Stimulated activated naive B cell treated with anti-CD40 and anti-IgM and Interleukin-4, amounts not matched to agents 10 μg/mL and 1 μg/mL and 100 μg/mL, for 72 hours (primary cell): Measurements from ENCODE around the gene TFF3.
A peak's percentile ranks its signal among the peaks of the same experiment; 100 is the strongest.

ENCODE experiments used
- ATAC-seq, 2 donors: fragments of 150-1000 bp; cut with Tn5 transposase; replicated peaks; 2 replicates each; pipeline ENCODE4 v1.10.0; 2021; ENCODE audit warnings: moderate library complexity in 1 of 2
- DNase-seq: peaks from one replicate; pipeline ENCODE4 v3.0.0; 2021
- H3K27ac Mint-ChIP-seq: one replicate; pipeline ENCODE4 v1.8.0; 2022; ENCODE audit warnings: mild to moderate bottlenecking, mixed read lengths
- H3K27me3 Mint-ChIP-seq, 2 donors: one replicate each; pipeline ENCODE4 v1.8.0; 2022; ENCODE audit warnings: mixed read lengths in 2 of 2
- H3K36me3 Mint-ChIP-seq, 2 donors: one replicate each; pipeline ENCODE4 v1.8.0; 2022; ENCODE audit warnings: mixed read lengths in 2 of 2, mild to moderate bottlenecking in 1 of 2
- H3K4me1 Mint-ChIP-seq, 2 donors: one replicate each; pipeline ENCODE4 v1.8.0; 2022; ENCODE audit warnings: mixed read lengths in 2 of 2, mild to moderate bottlenecking in 1 of 2
- H3K4me3 Mint-ChIP-seq, 2 donors: one replicate each; pipeline ENCODE4 v1.8.0; 2022; ENCODE audit warnings: mild to moderate bottlenecking in 2 of 2, mixed read lengths in 2 of 2, moderate library complexity in 1 of 2
- H3K9me3 Mint-ChIP-seq, 2 donors: one replicate each; pipeline ENCODE4 v1.8.0; 2022; ENCODE audit warnings: mixed read lengths in 2 of 2, mild to moderate bottlenecking in 1 of 2

TFF3 gene

GRCh38 chr21:42341776-42342542 lies 26.8 kb upstream of the TFF3 start:
- H3K36me3 Mint-ChIP-seq: no peaks in the 10 kb centered on the region
- no peak for DNase-seq
- H3K4me3 Mint-ChIP-seq: no peak overlapping the region
- H3K4me1 Mint-ChIP-seq: peaks cover 10 to 12% of the 10 kb centered on the region in 2 donors
- peaks cover 5 to 16% of the 10 kb centered on the region in 2 donors for H3K27me3 Mint-ChIP-seq
- no peak for ATAC-seq
- no peak overlapping the region for H3K27ac Mint-ChIP-seq
- H3K9me3 Mint-ChIP-seq: no peaks in the 10 kb centered on the region

GRCh38 chr21:42340187-42341050 lies 25.2 kb upstream of the TFF3 start:
- H3K36me3 Mint-ChIP-seq: no peaks in the 10 kb centered on the region
- no peak overlapping the region for H3K4me3 Mint-ChIP-seq
- peaks cover 5 to 13% of the 10 kb centered on the region in 2 donors for H3K27me3 Mint-ChIP-seq
- no peak for DNase-seq
- no peaks in the 10 kb centered on the region for H3K9me3 Mint-ChIP-seq
- H3K4me1 Mint-ChIP-seq: peaks cover 10 to 12% of the 10 kb centered on the region in 2 donors
- H3K27ac Mint-ChIP-seq: no peak overlapping the region
- ATAC-seq: no peak

GRCh38 chr21:42338729-42339715 lies 23.8 kb upstream of the TFF3 start:
- ATAC-seq (peak in 1 of 2 donors; percentile 52), DNase-seq (no peak)
- H3K9me3 Mint-ChIP-seq: no peaks in the 10 kb centered on the region
- no peak overlapping the region for H3K27ac Mint-ChIP-seq
- H3K36me3 Mint-ChIP-seq: no peaks in the 10 kb centered on the region
- no peak overlapping the region for H3K4me3 Mint-ChIP-seq
- H3K4me1 Mint-ChIP-seq: peaks cover 10 to 12% of the 10 kb centered on the region in 2 donors
- H3K27me3 Mint-ChIP-seq: peaks cover 5 to 18% of the 10 kb centered on the region in 2 donors

- Mint-ChIP-seq H3K4me1 (peaks cover 10 to 12% of the 10 kb centered on the region in 2 donors), H3K27ac (no peak overlapping the region), H3K36me3 (no peaks in the 10 kb centered on the region), H3K27me3 (peaks cover 10 to 24% of the 10 kb centered on the region in 2 donors), H3K9me3 (no peaks in the 10 kb centered on the region), H3K4me3 (peak overlapping the region in 1 of 2 donors; percentile 25)
- ATAC-seq (peak; percentile 98), DNase-seq (peak; percentile 70)
Measured at GRCh38 chr21:42337830-42338728, 22.9 kb upstream of the TFF3 start.

GRCh38 chr21:42337276-42337675 lies 22.1 kb upstream of the TFF3 start:
- no peak overlapping the region for H3K27ac Mint-ChIP-seq
- no peak overlapping the region for H3K4me3 Mint-ChIP-seq
- no peak for ATAC-seq
- DNase-seq: no peak
- peaks cover 15 to 31% of the 10 kb centered on the region in 2 donors for H3K27me3 Mint-ChIP-seq
- H3K9me3 Mint-ChIP-seq: peaks cover 0 to 4% of the 10 kb centered on the region in 2 donors
- H3K36me3 Mint-ChIP-seq: peaks cover 0 to 4% of the 10 kb centered on the region in 2 donors
- peaks cover 10 to 12% of the 10 kb centered on the region in 2 donors for H3K4me1 Mint-ChIP-seq

GRCh38 chr21:42336054-42336453 lies 20.8 kb upstream of the TFF3 start:
- no peak overlapping the region for H3K27ac Mint-ChIP-seq
- H3K27me3 Mint-ChIP-seq: peaks cover 21 to 32% of the 10 kb centered on the region in 2 donors
- no peak for ATAC-seq

GRCh38 chr21:42332557-42333317 lies 17.5 kb upstream of the TFF3 start:
- DNase-seq (no peak), ATAC-seq (no peak)
- H3K36me3 Mint-ChIP-seq: peaks cover 5 to 13% of the 10 kb centered on the region in 2 donors
- H3K4me3 Mint-ChIP-seq: no peak overlapping the region
- H3K9me3 Mint-ChIP-seq: peaks cover 6 to 18% of the 10 kb centered on the region in 2 donors
- peaks cover 19 to 27% of the 10 kb centered on the region in 2 donors for H3K27me3 Mint-ChIP-seq
- H3K27ac Mint-ChIP-seq: no peak overlapping the region
- peaks cover 6 to 12% of the 10 kb centered on the region in 2 donors for H3K4me1 Mint-ChIP-seq

More at GRCh38 chr21:42336054-42336453, 20.8 kb upstream of the TFF3 start:
- Mint-ChIP-seq H3K4me3 (no peak overlapping the region), H3K9me3 (peaks cover 4 to 14% of the 10 kb centered on the region in 2 donors), H3K36me3 (peaks cover 4 to 9% of the 10 kb centered on the region in 2 donors), H3K4me1 (peaks cover 10 to 12% of the 10 kb centered on the region in 2 donors)
- no peak for DNase-seq

- Mint-ChIP-seq H3K27me3 (peaks cover 16 to 18% of the 10 kb centered on the region in 2 donors), H3K27ac (no peak overlapping the region), H3K4me3 (no peak overlapping the region), H3K36me3 (peaks cover 5 to 13% of the 10 kb centered on the region in 2 donors), H3K9me3 (peaks cover 6 to 18% of the 10 kb centered on the region in 2 donors), H3K4me1 (peaks cover 5 to 9% of the 10 kb centered on the region in 2 donors)
- DNase-seq (no peak), ATAC-seq (no peak)
Measured at GRCh38 chr21:42331660-42332059, 16.5 kb upstream of the TFF3 start.

- Mint-ChIP-seq H3K27ac (no peak overlapping the region), H3K9me3 (peaks cover 6 to 18% of the 10 kb centered on the region in 2 donors), H3K36me3 (peaks cover 5 to 13% of the 10 kb centered on the region in 2 donors), H3K4me1 (peaks cover 5 to 9% of the 10 kb centered on the region in 2 donors), H3K4me3 (no peak overlapping the region), H3K27me3 (peaks cover 18 to 20% of the 10 kb centered on the region in 2 donors)
- DNase-seq: peak; percentile 9
- peak; percentile 79 to 92 for ATAC-seq
Measured at GRCh38 chr21:42330380-42331371, 15.5 kb upstream of the TFF3 start.

GRCh38 chr21:42324896-42325295 lies 9.7 kb upstream of the TFF3 start:
- Mint-ChIP-seq H3K4me3 (no peak overlapping the region), H3K27me3 (peaks cover 20 to 44% of the 10 kb centered on the region in 2 donors), H3K9me3 (peaks cover 0 to 1% of the 10 kb centered on the region in 2 donors)

GRCh38 chr21:42321845-42322244 lies 6.6 kb upstream of the TFF3 start:
- no peak for DNase-seq
- Mint-ChIP-seq H3K27me3 (peaks cover 20 to 44% of the 10 kb centered on the region in 2 donors), H3K9me3 (no peaks in the 10 kb centered on the region), H3K4me1 (peaks cover 10 to 33% of the 10 kb centered on the region in 2 donors), H3K36me3 (no peaks in the 10 kb centered on the region), H3K4me3 (no peak overlapping the region), H3K27ac (no peak overlapping the region)
- no peak for ATAC-seq

More at GRCh38 chr21:42324896-42325295, 9.7 kb upstream of the TFF3 start:
- H3K27ac Mint-ChIP-seq: no peak overlapping the region
- H3K4me1 Mint-ChIP-seq: peaks cover 1 to 9% of the 10 kb centered on the region in 2 donors
- H3K36me3 Mint-ChIP-seq: no peaks in the 10 kb centered on the region
- no peak for DNase-seq
- ATAC-seq: no peak
